ENCODE measurements around the gene DGCR8.

The DGCR8 gene

DNA sequence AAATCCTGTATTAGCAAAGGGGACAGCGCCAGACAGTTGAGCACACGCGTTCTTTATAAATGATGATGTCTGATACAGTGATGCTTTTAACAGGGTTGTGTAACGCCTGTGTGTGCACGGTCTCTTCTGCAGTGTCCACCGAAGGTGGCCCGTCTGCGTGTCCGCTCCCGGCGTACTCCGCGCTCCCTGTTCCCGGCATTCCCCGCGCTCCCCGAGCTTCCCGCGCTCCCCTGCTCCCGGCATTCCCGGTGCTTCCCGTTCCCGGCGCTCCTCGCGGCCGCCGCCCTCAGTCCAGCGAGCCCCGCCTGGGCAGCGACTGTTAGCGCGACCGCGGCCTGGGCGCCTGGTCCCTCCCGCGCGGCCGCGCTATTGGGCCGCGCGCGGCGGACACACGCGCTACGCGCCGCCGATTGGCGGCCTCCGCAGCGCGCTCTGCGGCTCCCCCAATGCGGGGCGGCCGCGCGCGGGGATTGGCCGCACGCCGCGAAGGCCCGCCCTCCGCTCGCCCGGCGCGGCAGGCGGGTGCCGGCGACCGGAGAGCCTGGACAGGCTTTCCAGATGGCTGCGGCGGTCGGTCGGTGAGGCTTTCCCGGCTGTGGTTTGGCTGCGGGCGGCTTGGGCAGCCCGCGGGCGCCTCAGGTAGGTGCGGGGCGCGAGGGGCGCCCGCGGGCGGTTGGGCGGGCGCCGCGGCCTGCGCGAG, at the start of gene DGCR8:
TSS of gene DGCR8 (plus strand) at position 497 of the 700 bp plus-strand sequence. CDS start 5,723 bp downstream, outside the sequence.
- DNase-seq (ENCODE audit: low spot score): peak; percentile 93

DNA sequence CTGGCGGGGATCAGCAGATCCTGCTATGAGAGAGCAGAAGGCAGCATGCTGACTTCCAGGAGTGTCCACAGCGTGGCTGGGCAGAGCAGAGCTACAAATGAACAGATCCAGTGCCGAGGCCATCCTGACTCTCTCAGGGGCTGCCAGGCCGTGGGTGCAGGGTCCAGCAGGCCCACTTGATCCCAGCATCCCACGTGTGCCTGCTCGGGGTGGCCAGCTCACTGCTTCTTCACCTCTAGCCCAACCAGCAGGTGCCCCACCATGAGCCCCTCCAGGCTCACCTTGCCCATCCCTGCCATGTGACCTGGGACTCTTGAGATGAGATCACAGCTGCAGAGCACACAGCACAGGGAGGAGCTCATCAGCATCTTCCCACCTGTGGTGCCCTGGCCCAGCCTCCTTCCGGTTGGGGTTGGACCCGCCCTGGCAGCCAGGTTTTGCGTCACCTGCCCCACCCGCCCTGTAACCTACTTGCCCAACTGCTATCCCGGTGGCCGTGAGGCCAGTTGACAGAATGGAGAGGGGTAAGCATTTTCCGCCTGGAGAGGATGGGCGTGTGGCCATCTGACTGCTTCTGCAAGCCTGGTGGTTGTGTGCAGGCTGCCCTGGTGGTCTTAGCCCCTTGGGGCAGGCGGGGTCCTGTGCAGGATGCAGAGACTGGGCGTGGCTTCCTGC, 48.2 kb upstream of the DGCR8 start:
- peak; percentile 78 for DNase-seq (ENCODE audit: low spot score)

DNA sequence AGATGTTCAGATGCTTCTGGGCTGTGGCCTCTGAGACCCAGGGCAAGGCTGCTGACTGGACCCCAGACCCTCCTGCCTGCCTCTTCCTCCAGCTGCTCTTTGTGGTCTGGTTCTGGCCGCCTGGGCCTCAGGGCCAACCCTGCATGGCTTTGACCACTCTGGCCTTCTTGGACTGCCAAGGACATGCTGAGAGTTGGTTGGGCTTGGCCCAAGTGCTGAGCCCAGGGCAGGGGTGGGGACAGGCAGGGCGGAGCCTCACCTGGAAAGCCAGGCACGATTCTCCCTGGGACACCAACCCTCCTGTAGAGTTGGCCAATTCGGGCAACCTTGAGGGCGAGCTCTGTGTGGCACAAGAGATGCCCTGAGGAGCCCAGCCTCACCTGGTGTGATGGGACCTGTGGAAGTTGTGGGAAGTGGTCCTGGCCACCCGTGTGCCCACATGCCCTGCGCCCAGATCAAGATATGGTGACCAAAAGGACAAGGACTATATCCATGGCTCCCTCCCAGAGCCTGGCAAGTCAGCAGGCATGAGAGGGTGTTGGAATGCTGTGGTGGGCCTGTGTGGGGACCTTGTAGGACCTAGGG, 47.5 kb upstream of the DGCR8 start:
- DNase-seq (ENCODE audit: low spot score): no peak

DNA sequence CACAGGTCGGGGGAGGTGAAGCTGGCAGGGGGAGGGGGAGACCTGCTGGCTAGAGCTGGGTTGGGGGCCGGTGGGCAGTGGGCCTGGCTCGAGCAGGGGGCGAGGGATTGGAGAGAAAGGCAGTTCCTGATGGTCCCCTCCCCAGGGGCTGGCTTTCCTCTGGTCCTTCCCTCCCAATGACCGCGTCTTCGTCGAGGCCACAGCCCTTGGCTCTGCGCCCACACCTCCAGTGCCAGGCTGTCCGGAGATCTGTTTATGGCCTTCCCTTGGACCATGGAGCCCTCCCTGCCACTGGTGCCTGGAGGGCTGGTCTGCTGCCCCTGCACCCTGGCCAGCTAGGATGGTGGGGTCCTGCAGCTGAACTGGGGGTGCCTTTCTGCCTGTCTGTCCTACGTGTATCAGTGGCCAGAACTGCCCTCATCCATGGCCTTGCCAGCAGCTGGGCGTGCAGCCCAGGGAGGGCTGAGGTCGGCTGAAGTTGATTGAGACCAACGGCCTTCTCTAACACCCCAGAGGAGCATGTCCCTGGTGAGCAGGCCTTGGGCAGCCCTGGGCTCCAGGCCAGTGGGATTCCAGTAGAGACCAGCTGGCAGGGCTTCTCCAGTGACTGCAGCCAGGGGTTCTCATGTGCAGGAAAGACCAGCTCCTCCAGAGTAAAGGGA, 46.9 kb upstream of the DGCR8 start:
- DNase-seq (ENCODE audit: low spot score): no peak

DNA sequence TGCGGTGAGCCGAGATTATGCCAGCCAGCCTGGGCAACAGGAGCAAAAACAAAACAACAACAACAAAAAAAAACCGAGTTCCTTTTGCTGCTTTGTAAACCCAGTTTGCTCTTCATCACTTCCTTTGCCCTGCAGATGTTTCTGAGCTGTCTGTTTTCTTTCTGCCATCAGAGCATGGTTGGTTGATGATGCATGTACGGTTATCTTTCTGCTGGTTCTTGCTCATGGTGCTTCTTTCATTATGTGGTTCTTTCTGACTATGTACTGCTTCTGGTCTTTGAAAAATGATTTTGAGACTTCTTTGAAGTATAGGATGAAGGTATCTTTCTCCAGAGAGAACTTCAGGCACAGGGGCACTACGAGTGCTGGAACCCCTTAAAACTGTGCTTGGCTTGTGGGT, 45.9 kb upstream of the DGCR8 start:
- DNase-seq (ENCODE audit: low spot score): no peak

DNA sequence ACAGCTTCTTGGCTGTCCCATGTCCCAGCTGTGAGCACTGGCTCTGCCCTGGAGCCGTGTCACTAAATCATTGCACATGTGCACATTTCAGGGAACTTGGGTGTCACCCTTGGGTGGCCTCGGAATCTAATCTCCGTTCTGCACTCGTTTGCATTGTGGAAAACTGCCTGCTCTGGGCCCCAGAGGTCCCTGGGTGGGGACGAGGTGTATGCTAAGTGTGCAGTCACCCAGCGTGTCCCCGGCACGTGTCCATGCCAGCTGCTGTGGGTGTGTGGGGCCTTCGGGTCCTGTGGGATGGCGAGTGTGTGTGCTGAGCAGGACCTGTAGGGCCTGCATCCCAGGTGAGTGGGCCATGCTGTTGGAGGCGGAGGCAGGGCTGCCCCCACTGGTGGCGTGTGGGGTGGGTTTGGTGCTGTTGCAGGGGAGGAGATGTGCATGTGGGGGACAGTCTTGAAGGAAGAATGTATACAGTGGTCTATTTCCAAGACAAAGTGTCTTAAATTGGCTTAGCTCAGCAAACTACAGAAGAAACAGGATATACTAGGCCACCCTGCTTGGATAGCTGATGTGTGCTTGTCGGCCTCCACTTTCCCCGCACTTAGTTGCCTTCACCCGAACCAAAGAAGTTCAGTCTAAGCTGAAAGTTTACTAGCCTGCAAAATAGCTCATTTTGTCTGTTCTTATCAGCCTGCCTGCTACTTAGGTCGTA, 44.5 kb upstream of the DGCR8 start:
- no peak for DNase-seq (ENCODE audit: low spot score)

DNA sequence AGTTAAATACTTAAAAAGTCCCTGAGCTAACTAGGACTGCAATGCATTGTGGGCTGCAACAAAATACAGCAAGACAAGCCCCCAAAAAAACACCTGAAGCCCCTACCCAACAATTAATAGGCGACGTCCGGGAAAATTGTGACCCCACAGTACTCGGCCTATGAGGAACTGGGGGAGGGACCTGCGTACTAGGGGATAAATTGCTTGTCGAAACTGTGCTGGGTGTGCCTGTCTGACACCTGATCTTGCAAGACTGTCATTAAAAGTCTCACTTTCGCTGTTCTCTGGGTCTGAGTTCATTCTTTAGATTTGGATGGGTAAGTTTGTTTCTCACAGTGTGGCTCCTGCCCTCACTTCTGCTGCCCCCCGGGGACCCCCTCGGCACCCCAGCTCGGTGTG, 44.0 kb upstream of the DGCR8 start:
- no peak for DNase-seq (ENCODE audit: low spot score)

DNA sequence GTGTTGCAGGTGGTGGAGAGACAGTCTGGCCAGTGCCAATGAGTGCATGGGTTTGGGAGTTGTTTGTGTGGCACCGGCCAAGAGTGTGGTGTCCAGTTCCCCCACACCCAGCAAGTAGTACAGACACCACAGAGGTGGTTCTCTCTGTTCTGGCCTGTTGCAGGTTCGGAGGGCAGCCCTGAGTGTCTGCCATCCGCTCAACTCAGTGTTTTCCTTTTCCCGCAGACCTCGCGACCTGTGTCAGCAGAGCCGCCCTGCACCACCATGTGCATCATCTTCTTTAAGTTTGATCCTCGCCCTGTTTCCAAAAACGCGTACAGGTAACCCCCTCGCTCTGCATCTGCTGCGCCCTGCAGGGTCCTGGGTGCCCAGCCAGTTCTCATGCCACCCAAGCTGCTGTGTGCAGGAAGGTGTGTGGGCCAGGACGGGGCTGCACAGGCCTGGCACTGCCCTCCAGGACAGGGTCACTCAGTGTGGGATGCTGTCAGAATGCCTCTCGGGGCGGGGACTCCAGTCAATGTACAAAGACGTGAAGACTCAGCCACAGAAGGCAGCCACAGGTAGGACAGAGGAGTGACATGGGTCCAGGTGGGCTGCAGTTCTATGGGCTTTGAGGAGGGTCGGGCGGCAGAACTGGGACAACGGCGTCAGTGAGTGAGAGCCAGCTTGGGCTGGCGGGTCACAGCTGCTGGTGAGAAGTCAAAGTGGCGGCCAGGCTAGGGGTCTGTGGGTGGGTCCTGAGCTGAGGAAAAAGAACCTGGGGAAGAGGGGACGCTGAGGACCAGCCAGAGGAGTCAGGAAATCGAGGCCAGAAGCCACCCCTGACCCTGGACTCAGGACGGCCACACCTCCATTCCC, 43.3 kb upstream of the DGCR8 start:
- DNase-seq (ENCODE audit: low spot score): no peak

DNA sequence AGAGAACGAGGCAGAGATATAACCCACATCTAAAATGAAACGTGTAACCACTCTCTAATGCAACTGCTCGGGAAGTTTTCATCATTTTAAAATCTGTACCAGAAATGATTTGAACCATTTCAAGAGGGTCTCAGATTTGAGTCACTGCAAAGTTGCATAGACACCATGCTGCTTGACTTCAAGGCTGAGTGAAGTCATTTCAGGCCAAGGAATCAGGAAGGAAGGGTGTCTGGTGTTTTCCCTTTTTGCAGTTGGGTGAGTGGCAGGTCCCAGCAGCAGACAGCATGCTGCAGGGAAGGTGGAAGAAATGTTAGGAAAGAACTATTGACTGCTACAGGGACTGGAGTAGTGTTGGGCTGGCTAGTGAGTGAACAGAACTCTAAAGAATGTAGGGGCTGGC, 42.6 kb upstream of the DGCR8 start:
- DNase-seq (ENCODE audit: low spot score): no peak

DNA sequence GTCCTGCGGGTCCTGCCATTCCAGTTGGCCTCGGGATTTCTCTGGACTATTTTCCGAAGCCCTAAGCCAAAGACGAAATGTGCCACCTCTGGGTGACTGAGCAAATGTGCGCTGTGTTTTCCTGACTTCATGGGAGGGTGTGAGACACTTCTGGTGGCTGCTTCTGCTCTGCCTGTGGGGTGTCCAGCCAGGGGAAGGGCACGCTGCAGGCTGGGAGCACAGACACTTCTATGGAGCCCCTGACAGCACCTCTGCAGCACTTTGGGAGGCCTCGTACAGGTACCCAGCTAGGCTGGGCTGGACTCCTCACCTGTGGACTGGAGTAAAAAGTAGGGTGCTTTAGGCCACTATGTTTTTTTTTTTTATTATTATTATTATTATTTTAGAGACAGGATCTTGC, 41.5 kb upstream of the DGCR8 start:
- DNase-seq (ENCODE audit: low spot score): no peak

DNA sequence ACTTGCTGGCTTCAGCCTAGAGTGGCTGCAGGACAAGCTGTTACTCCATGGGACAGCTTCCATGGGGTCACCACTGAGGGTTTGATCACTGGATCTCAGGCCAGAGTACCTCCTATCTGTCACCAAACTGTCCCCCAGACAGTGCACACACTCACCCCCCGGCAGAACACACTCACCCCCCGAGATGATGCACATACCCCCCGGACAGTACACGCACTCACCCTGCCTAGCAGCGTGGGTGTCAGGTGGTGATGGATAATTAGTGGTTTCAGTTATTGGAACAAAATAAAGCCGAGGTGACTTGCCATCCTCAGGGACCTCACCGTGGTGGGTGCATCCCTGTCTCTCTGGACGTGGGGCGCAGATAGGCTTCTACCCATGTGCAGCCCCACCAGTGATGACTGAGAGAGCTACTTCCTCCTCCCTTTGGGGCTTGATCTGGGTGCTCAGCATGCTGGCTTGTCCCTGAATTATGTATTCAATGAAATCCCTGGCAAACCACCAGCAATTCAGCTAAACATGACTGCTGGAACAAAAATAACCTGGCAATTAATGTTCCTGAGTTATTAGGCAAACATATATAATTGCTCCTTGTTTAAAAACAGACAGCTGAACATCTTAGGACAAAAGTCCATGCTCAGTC, 40.2 kb upstream of the DGCR8 start:
- DNase-seq (ENCODE audit: low spot score): no peak

DNA sequence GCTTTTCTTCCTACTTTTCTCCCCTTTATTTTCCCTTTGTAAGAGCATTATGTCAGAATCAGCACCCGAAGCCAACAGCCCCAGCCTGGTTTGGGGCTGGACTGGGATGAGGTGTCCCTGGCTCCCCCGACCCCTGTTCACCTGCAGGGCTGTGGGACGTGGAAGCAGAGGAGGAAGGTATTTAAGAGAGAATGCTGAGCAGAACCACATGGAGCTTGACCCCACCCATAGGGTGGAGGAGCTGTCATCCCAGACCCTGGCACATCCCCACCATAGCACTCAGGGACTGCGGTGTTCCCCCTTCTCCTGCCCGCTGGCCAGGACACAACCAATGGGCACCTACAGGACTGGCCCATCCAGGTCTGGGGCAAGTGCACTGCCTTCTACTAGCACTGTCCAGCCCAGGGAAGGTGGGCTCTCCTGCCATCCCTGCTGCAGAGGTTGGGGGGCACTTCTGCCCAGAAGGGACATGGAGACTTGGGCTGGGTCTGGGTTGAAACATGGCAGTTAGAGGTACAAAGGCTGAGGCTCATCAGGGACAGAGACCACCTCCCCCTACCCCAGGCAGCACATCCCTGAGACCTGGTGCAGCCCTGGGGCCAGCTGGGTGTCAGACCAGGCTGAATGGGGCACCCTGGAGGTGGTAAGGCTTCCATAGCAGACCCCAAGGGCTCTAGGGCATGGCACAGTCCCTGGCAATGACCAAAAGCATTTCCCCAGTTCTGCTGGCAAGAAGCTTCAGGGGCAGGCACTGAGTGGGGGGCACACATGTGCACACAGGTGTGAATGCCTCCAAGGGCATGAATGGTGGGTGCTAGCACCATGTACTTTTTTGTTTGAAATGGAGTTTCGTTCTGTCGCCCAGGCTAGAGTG, 39.5 kb upstream of the DGCR8 start:
- no peak for DNase-seq (ENCODE audit: low spot score)

DNA sequence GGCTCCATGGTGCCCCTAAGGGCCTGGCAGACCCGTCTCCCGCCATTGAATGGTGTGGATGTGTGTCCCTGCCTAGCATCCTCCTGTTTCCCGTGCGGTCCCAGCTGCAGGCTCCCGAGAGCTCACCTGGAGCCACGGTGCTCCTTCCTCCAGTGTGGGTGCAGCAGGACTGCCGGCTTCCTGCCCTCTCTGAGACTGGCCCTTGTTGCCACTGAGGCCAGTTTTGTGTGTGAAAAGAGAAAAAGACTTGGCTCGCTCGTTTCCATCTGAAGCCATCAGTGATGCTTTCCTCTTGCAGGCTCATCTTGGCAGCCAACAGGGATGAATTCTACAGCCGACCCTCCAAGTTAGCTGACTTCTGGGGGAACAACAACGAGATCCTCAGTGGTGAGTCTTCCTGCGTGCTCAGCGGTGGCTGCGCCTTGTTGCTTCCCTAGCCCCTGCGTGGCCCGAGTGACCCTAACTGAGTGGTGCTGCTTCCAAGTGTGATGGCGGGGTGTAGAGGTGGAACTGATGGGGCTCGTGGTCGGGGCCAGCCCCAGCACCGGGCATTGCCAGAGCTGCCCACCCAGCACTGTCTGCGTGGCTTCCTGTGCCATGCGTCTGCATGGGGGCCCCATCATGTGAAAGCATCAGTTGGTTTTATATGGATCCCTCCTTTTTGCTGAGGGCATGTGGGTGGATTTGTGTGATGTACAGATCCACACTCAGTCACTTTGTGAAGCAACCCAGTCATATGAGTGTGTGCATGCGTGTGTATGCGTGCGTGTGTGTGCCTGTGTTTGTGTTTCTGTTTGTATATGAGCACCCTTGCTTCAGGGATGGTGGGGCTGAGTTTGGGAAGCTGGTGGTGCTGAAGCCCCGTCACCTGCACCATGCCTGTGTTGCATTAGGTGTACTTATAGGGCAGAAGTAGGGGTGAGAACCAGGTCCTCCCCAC, 36.7 kb upstream of the DGCR8 start:
- DNase-seq (ENCODE audit: low spot score): no peak

DNA sequence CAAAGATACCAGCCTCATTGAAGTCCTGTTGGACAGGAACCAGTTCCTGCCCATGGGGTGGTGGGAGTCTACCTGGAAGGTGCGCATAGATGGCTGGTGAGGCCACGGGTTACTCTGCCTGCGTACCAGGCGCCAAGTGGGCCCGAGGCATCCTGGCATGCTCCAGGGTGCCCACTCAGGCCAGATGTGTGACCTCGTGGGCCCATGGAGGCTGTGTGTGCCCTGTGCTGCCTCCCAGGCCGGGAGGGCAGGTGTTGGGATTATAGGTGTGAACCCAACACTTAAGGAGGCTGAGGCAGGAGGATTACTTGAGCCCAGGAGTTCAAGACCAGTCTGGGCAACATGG, 36.1 kb upstream of the DGCR8 start:
- DNase-seq (ENCODE audit: low spot score): no peak

DNA sequence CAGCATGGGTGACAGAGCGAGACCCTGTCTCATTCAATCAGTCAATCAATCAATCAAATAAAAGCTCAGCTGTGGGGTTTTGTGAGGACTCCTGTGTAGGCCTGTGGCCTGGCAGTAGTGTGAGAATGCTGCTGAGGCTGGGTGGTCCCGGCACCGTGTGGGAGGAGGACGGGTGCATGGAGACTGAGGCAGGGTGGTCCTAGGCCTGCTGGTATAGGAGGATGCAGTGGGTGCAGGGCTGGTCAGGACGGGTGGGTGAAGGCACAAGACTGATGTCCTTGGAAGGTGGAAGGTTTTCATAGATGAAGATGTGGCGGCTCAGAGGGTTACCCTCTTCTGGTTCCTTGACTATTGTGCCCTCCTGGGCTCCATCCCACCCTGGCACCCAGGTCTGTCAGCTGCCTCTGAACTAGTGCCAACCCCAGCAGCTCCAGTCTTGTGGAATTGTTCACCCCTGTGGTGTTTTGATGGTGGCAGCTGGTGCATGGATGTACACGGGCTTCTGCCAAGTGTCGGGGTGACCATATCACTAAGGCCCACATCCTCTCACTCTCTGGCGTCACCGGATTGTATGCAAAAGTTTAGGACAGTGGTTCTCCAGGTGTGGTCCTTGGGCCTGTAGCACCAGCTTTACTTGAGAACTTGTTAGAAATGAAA, 35.4 kb upstream of the DGCR8 start:
- DNase-seq (ENCODE audit: low spot score): no peak

DNA sequence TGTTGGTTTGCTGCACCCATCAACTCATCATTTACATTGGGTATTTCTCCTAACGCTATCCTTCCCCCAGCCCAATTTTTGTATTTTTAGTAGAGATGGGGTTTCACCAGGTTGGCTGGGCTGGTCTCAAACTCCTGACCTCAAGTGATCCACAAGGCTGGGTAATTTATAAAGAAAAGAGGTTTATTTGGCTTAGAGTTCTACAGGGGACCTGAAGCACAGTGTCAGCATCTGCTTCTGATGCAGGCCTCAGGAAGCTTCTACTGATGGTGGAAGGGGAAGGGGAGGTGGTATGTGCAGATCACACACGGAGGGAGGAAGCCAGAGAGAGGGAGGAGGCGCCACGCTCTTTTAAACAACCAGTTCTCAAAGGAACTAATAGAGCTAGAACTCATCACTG, 33.3 kb upstream of the DGCR8 start:
- no peak for DNase-seq (ENCODE audit: low spot score)

DNA sequence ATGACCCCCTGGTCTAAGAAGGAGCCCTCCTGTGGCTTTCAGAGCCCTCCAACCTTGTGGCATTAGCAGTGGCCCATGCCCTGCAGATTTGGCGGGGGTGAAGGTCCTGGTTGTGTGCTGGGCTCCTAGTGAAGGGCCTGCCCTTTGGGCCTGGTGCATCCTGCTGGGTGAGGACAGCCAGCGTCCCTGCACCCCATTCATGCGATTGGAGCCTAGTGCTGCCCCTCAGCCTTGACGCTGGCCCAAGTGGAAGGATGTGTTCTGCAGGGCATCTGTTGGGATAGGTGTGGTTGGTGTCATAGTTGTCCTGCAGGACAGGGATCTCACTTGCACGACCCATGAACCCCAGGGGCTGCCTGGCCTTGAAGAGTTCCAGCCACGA, 28.1 kb upstream of the DGCR8 start:
- no peak for DNase-seq (ENCODE audit: low spot score)

All from SW480 (cell line).